NCI-H526 (cell line): ENCODE results near the gene SYT9.
"Not testable (repeated sequence)": the region's sequence is repeated elsewhere in the genome, so short reads cannot be mapped to it uniquely, and the experiment has no call there.

Experiments
- DNase-seq, 2 experiments: peaks; one replicate each; lab custom pipeline; 2025; lab: John Stamatoyannopoulos, UW

Gene SYT9

DNA sequence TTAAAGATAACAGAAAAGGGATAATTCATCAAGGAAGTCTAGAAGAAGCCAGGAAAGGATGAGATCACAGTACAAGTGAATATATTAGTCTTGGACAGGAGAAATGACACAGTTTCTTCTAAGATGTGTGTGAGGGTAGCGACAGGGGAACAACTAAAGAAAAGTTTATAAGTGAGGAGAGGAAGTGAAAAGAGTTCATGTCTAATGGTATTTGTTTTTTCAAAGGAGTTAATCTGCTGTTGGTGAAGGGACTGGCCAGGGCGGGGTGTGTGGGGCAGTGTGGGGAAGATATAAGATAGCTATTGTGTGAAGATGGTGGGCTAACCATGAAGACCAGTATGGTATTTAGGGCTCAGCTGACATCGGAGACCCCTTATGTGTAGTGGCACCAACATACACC is 254.5 kb downstream of the SYT9 start:
- DNase-seq: no peak

DNA sequence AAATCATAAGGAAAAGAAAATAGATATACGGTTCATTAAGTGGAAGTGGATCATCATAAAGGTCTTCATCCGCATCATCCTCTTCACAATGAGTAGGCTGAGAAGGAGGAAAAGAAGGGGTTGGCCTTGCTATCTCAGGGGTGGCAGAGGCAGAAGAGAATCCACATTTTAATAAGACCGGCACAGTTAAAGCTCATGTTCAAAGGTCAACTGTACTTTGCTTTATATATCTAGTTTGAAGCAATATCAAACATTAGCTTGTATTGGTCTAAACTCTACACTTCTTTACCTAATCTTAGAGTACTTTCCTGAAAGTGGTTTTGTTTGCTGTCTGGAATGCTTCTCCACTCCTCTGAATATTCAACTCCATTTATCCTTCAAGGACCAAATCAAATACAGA is 256.4 kb downstream of the SYT9 start:
- no peak for DNase-seq

DNA sequence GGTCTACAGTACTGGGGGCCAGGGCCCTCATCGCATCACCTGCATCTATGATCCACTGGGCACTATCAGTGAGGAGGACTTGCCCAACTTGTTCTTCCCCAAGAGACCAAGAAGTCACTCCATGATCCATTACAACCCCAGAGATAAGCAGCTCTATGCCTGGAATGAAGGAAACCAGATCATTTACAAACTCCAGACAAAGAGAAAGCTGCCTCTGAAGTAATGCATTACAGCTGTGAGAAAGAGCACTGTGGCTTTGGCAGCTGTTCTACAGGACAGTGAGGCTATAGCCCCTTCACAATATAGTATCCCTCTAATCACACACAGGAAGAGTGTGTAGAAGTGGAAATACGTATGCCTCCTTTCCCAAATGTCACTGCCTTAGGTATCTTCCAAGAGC is 258.3 kb downstream of the SYT9 start:
- no peak for DNase-seq

- no peak for DNase-seq
Measured at GRCh38 chr11:7511401-7511800, 259.7 kb downstream of the SYT9 start.

- peak in 1 of 2 experiments; percentile 55 for DNase-seq
Measured at GRCh38 chr11:7512525-7513233, 261.0 kb downstream of the SYT9 start.

GRCh38 chr11:7513234-7514098 is 261.8 kb downstream of the SYT9 start, which contains the start of gene PPFIBP2:
Gene PPFIBP2, plus strand, starts transcription at chr11:7513999. Its CDS starts 35,477 bp downstream, at chr11:7549476.
- DNase-seq: peak; percentile 71 to 85

- peak in 1 of 2 experiments; percentile 72 for DNase-seq
Measured at GRCh38 chr11:7514099-7514591, 262.4 kb downstream of the SYT9 start.

GRCh38 chr11:7515447-7515886 is 263.8 kb downstream of the SYT9 start:
- DNase-seq: no peak

GRCh38 chr11:7516475-7516874 is 264.8 kb downstream of the SYT9 start:
- DNase-seq: no peak

DNA sequence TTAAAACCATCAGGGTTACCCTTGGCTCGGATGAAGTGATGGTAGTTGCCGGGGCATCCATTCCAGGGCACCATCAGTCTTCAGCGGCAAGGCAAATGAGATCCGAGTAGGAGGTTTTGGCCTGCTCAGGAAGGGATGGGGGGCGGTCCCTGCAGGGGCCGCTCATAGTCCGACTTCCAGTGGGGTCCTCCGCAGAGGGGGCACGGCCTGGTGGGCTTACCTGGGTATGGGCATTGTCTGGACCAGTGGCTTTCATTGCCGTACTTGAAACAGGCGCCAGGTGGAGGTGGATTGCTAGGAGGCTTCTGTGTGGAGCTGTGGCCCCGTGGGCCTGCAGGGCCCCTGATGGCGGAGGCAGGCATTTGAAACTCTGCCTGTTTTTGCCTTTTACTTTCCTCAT is 266.0 kb downstream of the SYT9 start:
- DNase-seq: not testable (repeated sequence)
